Epidermal melanocyte (primary cell): Measurements from ENCODE around the gene LGALS1.
A peak's percentile ranks its signal among the peaks of the same experiment; 100 is the strongest.

ENCODE experiments used
- DNase-seq: peaks from one replicate; pipeline ENCODE4 v3.0.0; 2011; ENCODE audit warnings: low spot score; ENCODE audit not compliant: insufficient read length

The LGALS1 gene

GRCh38 chr22:37674951-37675929 is at the start of gene LGALS1:
TSS of gene LGALS1 (plus strand) at chr22:37675636. CDS start at chr22:37675703, 67 bp downstream.
- DNase-seq = peak; percentile 74

- no peak for DNase-seq
Measured at GRCh38 chr22:37625737-37626136, 49.7 kb upstream of the LGALS1 start.

- no peak for DNase-seq
Measured at GRCh38 chr22:37626144-37626543, 49.3 kb upstream of the LGALS1 start.

- DNase-seq = no peak
Measured at GRCh38 chr22:37626556-37627075, 48.8 kb upstream of the LGALS1 start.

- DNase-seq = no peak
Measured at GRCh38 chr22:37627121-37627520, 48.3 kb upstream of the LGALS1 start.

- DNase-seq = no peak
Measured at GRCh38 chr22:37627545-37627944, 47.9 kb upstream of the LGALS1 start.

GRCh38 chr22:37628830-37629229 is 46.6 kb upstream of the LGALS1 start:
- DNase-seq = no peak

- DNase-seq = no peak
Measured at GRCh38 chr22:37629928-37630327, 45.5 kb upstream of the LGALS1 start.

- no peak for DNase-seq
Measured at GRCh38 chr22:37630839-37631435, 44.5 kb upstream of the LGALS1 start.

GRCh38 chr22:37631448-37632173 is 43.8 kb upstream of the LGALS1 start:
- no peak for DNase-seq

- no peak for DNase-seq
Measured at GRCh38 chr22:37632174-37633088, 43.0 kb upstream of the LGALS1 start.

- DNase-seq = no peak
Measured at GRCh38 chr22:37633089-37633624, 42.3 kb upstream of the LGALS1 start.

GRCh38 chr22:37633625-37634416 is 41.6 kb upstream of the LGALS1 start:
- peak; percentile 77 for DNase-seq

- no peak for DNase-seq
Measured at GRCh38 chr22:37634417-37634924, 41.0 kb upstream of the LGALS1 start.

GRCh38 chr22:37635157-37635556 is 40.3 kb upstream of the LGALS1 start:
- DNase-seq = no peak

- DNase-seq = peak; percentile 76
Measured at GRCh38 chr22:37636186-37636948, 39.1 kb upstream of the LGALS1 start.

- no peak for DNase-seq
Measured at GRCh38 chr22:37636949-37637273, 38.5 kb upstream of the LGALS1 start.

GRCh38 chr22:37638391-37639069 is 36.9 kb upstream of the LGALS1 start:
- no peak for DNase-seq
